Endodermal cell (in vitro differentiated cells): ENCODE measurements around the gene LEP. TPM values are rescaled to one million over a fixed set of nuclear protein-coding genes. Genes with fewer than 3 reads are reported as not detected.

Experiments used
- DNase-seq: peaks from one replicate; pipeline ENCODE4 v3.0.0-alpha.2; 2017
- H3K27ac ChIP-seq: 2 replicates; pipeline ENCODE4 v1.5.1; 2013; ENCODE audit warnings: mild to moderate bottlenecking, low read depth, low read length, moderate library complexity
- H3K27me3 ChIP-seq: 2 replicates; pipeline ENCODE4 v1.6.1; 2013; ENCODE audit warnings: mild to moderate bottlenecking, low read length, moderate library complexity; ENCODE audit not compliant: insufficient read depth, control insufficient read depth, poor library complexity, severe bottlenecking
- H3K36me3 ChIP-seq: 2 replicates; pipeline ENCODE4 v1.7.0; 2013; ENCODE audit warnings: mild to moderate bottlenecking, low read length, moderate library complexity; ENCODE audit not compliant: control insufficient read depth, insufficient read depth
- H3K4me1 ChIP-seq: one replicate; pipeline ENCODE4 v1.7.0; 2013; ENCODE audit warnings: low read length; ENCODE audit not compliant: control insufficient read depth, insufficient read depth
- H3K4me3 ChIP-seq: 2 replicates; pipeline ENCODE4 v1.5.1; 2013; ENCODE audit warnings: mild to moderate bottlenecking, low read length, moderate library complexity
- H3K9ac ChIP-seq: 2 replicates; pipeline ENCODE4 v1.6.1; 2013; ENCODE audit warnings: mild to moderate bottlenecking, low read length, moderate library complexity; ENCODE audit not compliant: poor library complexity, severe bottlenecking; ENCODE audit errors: extremely low read depth
- H3K9me3 ChIP-seq: 2 replicates; pipeline ENCODE4 v1.6.1; 2013; ENCODE audit warnings: mild to moderate bottlenecking, low read length, moderate library complexity; ENCODE audit not compliant: control insufficient read depth
- H3K27ac Mint-ChIP-seq: 2 replicates; pipeline ENCODE4 v1.8.0; 2020; ENCODE audit warnings: mixed read lengths
- H3K27me3 Mint-ChIP-seq: 2 replicates; pipeline ENCODE4 v1.8.0; 2021; ENCODE audit warnings: mild to moderate bottlenecking, mixed read lengths; ENCODE audit not compliant: insufficient read depth
- H3K36me3 Mint-ChIP-seq: 2 replicates; pipeline ENCODE4 v1.8.0; 2020; ENCODE audit warnings: low read depth, mixed read lengths
- H3K4me1 Mint-ChIP-seq: 2 replicates; pipeline ENCODE4 v1.8.0; 2020; ENCODE audit warnings: mixed read lengths
- H3K4me3 Mint-ChIP-seq: 2 replicates; pipeline ENCODE4 v1.8.0; 2020; ENCODE audit warnings: mild to moderate bottlenecking, moderate library complexity, mixed read lengths
- H3K9me3 Mint-ChIP-seq: 2 replicates; pipeline ENCODE4 v1.8.0; 2020; ENCODE audit warnings: mild to moderate bottlenecking, mixed read lengths
- CTCF ChIP-seq: fragments of 200-600 bp; sonication (generic); conservative IDR thresholded peaks from 2 replicates; pipeline ENCODE4 v1.5.0; 2021; ENCODE audit warnings: antibody characterized with exemption, mild to moderate bottlenecking
- WGBS, 2 experiments: methylation state at CpG; one replicate each; pipeline versions ENCODE4 v1.1.5 to v1.1.7; 2013; ENCODE audit warnings: missing lambda C conversion rate in 2 of 2, mixed read lengths in 1 of 2; ENCODE audit not compliant: insufficient coverage in 1 of 2, insufficient read length in 1 of 2; 5-methylcytosine and 5-hydroxymethylcytosine counted together
- total RNA-seq, 2 donors: library from RNA; stranded (reverse); fragmentation: NEBNext Ultra II Directional in 1 of 2; extraction: Animal tissue kit (Norgen Biotek cat#: 25700) in 1 of 2; gene quantifications; 2 replicates in 1 of 2; 3 replicates in 1 of 2; pipeline ENCODE4 v1.2.1, GENCODE V29; 2021

Gene LEP
- total RNA-seq, 2 donors from 2014 or later = not detected

- H3K4me1 Mint-ChIP-seq = peaks cover 6% of the 10 kb centered on the region
- Histone ChIP-seq H3K9ac (no peak overlapping the region), H3K4me1 (no peaks in the 10 kb centered on the region), H3K27me3 (peaks cover 49% of the 10 kb centered on the region), H3K36me3 (no peaks in the 10 kb centered on the region), H3K4me3 (no peak overlapping the region), H3K9me3 (peaks cover 32% of the 10 kb centered on the region), H3K27ac (no peak overlapping the region)
- peaks cover 2% of the 10 kb centered on the region for H3K36me3 Mint-ChIP-seq
- H3K27me3 Mint-ChIP-seq = peaks cover 68% of the 10 kb centered on the region
- H3K9me3 Mint-ChIP-seq = peaks cover 29% of the 10 kb centered on the region
- 93% methylated on average over 1 of the region's 1 CpG; no CpG with 5 or more reads in 1 of the 2 experiments for WGBS, 2 experiments
- no peak for TF ChIP-seq CTCF
- no peak for DNase-seq
- no peak overlapping the region for H3K27ac Mint-ChIP-seq
- no peak overlapping the region for H3K4me3 Mint-ChIP-seq
These were observed 43.5 kb upstream of the LEP start for GRCh38 chr7:128197589-128197988.

GRCh38 chr7:128197989-128198580, 43.0 kb upstream of the LEP start:
- 90 to 91% methylated on average over 2 to 4 of the region's 4 CpGs for WGBS, 2 experiments
- Histone ChIP-seq H3K4me1 (no peaks in the 10 kb centered on the region), H3K36me3 (no peaks in the 10 kb centered on the region), H3K27ac (no peak overlapping the region), H3K4me3 (no peak overlapping the region), H3K27me3 (peaks cover 54% of the 10 kb centered on the region), H3K9ac (no peak overlapping the region), H3K9me3 (peaks cover 32% of the 10 kb centered on the region)
- Mint-ChIP-seq H3K4me1 (peaks cover 6% of the 10 kb centered on the region), H3K27me3 (peaks cover 71% of the 10 kb centered on the region), H3K27ac (no peak overlapping the region), H3K4me3 (no peak overlapping the region), H3K9me3 (peaks cover 29% of the 10 kb centered on the region), H3K36me3 (peaks cover 2% of the 10 kb centered on the region)
- TF ChIP-seq CTCF = no peak
- no peak for DNase-seq

GRCh38 chr7:128200376-128200775, 40.7 kb upstream of the LEP start:
- no peak for DNase-seq
- no peaks in the 10 kb centered on the region for H3K36me3 Mint-ChIP-seq
- 82 to 84% methylated on average over 6 of the region's 6 CpGs for WGBS, 2 experiments
- peak overlapping the region; percentile 53 for H3K4me3 Mint-ChIP-seq
- H3K27ac Mint-ChIP-seq = no peak overlapping the region
- no peak for TF ChIP-seq CTCF
- peaks cover 74% of the 10 kb centered on the region for H3K27me3 ChIP-seq
- peaks cover 10% of the 10 kb centered on the region for H3K9me3 Mint-ChIP-seq
- peaks cover 82% of the 10 kb centered on the region for H3K27me3 Mint-ChIP-seq
- H3K4me1 Mint-ChIP-seq = peaks cover 6% of the 10 kb centered on the region
- H3K9me3 ChIP-seq = peaks cover 11% of the 10 kb centered on the region
- H3K4me3 ChIP-seq = no peak overlapping the region
- H3K36me3 ChIP-seq = no peaks in the 10 kb centered on the region
- H3K9ac ChIP-seq = no peak overlapping the region
- H3K27ac ChIP-seq = no peak overlapping the region
- H3K4me1 ChIP-seq = no peaks in the 10 kb centered on the region
